HepG2 (cell line): Measurements from ENCODE around the gene KLHDC7A.

Experiments
- FOXC1 ChIP-seq: sonication (generic); formaldehyde crosslinking; IDR thresholded peaks from 2 replicates; pipeline ENCODE4 v1.8.0; 2022; ENCODE audit warnings: mild to moderate bottlenecking, missing genetic modification reagents, borderline replicate concordance
- SMARCC2 ChIP-seq: fragments of 450-650 bp; IDR thresholded peaks from 2 replicates; pipeline ENCODE4 v1.6.1; 2017; ENCODE audit warnings: antibody characterized with exemption, mild to moderate bottlenecking
- TAF1 ChIP-seq: sonication (generic); formaldehyde crosslinking; IDR thresholded peaks from 2 replicates; pipeline ENCODE4 v1.4.0; 2020; ENCODE audit warnings: missing genetic modification reagents
- TOPORS ChIP-seq: sonication (generic); formaldehyde crosslinking; IDR thresholded peaks from 2 replicates; pipeline ENCODE4 v1.8.0; 2023; ENCODE audit warnings: mild to moderate bottlenecking, missing genetic modification reagents
- TF ChIP-seq, protein P1 (sequence below): sonication (generic); formaldehyde crosslinking; IDR thresholded peaks from 2 replicates; pipeline ENCODE4 v1.5.0; 2020; ENCODE audit warnings: mild to moderate bottlenecking, missing genetic modification reagents, moderate library complexity
- TF ChIP-seq, protein P2 (sequence below): IDR thresholded peaks from 2 replicates; pipeline ENCODE4 v1.6.1; 2016; ENCODE audit warnings: low read depth, missing genetic modification reagents, missing compliant biosample characterization

DNA sequence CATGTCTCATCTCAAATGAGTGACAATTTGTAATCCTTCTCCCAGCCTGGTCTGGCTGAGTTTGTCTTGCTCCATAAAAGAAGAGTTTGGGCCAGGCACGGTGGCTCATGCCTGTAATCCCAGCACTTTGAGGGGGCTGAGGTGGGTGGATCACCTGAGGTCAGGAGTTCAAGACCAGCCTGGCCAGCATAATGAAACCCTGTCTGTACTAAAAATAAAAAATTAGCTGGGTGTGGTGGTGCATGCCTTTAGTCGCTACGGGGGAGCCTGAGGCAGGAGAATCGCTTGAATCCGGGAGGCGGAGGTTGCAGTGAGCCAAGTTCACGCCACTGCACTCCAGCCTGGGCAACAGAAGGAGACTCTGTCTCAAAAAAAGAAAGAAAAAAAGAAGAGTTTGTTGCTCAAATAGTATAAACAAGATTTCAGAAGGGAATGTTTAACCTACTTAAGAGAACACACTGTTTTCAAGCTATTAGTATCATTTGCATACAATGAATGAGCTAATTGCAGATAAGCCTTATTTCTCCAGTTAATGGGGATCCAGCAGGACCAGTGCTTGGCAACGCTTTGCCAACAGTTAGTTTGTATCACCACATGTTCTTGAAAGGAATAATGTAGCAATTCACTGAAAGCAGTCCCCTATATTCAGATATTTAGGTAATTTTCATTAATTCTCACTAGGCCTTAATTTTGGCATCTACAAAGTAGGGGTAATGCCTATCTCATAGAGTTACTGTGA lies 15.9 kb downstream of the KLHDC7A start:
- TF ChIP-seq SMARCC2 (no peak), TAF1 (CRISPR knock-in tag) (no peak), TOPORS (CRISPR knock-in tag) (no peak), FOXC1 (no peak)
- TF ChIP-seq, protein P1, sequence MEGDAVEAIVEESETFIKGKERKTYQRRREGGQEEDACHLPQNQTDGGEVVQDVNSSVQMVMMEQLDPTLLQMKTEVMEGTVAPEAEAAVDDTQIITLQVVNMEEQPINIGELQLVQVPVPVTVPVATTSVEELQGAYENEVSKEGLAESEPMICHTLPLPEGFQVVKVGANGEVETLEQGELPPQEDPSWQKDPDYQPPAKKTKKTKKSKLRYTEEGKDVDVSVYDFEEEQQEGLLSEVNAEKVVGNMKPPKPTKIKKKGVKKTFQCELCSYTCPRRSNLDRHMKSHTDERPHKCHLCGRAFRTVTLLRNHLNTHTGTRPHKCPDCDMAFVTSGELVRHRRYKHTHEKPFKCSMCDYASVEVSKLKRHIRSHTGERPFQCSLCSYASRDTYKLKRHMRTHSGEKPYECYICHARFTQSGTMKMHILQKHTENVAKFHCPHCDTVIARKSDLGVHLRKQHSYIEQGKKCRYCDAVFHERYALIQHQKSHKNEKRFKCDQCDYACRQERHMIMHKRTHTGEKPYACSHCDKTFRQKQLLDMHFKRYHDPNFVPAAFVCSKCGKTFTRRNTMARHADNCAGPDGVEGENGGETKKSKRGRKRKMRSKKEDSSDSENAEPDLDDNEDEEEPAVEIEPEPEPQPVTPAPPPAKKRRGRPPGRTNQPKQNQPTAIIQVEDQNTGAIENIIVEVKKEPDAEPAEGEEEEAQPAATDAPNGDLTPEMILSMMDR = no peak
- TF ChIP-seq, protein P2, sequence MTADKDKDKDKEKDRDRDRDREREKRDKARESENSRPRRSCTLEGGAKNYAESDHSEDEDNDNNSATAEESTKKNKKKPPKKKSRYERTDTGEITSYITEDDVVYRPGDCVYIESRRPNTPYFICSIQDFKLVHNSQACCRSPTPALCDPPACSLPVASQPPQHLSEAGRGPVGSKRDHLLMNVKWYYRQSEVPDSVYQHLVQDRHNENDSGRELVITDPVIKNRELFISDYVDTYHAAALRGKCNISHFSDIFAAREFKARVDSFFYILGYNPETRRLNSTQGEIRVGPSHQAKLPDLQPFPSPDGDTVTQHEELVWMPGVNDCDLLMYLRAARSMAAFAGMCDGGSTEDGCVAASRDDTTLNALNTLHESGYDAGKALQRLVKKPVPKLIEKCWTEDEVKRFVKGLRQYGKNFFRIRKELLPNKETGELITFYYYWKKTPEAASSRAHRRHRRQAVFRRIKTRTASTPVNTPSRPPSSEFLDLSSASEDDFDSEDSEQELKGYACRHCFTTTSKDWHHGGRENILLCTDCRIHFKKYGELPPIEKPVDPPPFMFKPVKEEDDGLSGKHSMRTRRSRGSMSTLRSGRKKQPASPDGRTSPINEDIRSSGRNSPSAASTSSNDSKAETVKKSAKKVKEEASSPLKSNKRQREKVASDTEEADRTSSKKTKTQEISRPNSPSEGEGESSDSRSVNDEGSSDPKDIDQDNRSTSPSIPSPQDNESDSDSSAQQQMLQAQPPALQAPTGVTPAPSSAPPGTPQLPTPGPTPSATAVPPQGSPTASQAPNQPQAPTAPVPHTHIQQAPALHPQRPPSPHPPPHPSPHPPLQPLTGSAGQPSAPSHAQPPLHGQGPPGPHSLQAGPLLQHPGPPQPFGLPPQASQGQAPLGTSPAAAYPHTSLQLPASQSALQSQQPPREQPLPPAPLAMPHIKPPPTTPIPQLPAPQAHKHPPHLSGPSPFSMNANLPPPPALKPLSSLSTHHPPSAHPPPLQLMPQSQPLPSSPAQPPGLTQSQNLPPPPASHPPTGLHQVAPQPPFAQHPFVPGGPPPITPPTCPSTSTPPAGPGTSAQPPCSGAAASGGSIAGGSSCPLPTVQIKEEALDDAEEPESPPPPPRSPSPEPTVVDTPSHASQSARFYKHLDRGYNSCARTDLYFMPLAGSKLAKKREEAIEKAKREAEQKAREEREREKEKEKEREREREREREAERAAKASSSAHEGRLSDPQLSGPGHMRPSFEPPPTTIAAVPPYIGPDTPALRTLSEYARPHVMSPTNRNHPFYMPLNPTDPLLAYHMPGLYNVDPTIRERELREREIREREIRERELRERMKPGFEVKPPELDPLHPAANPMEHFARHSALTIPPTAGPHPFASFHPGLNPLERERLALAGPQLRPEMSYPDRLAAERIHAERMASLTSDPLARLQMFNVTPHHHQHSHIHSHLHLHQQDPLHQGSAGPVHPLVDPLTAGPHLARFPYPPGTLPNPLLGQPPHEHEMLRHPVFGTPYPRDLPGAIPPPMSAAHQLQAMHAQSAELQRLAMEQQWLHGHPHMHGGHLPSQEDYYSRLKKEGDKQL (CRISPR knock-in tag) = no peak
